Ishikawa (cell line): Measurements from ENCODE around the gene B3GAT1.

Experiments used
- CEBPB ChIP-seq: IDR thresholded peaks from 2 replicates; pipeline ENCODE4 v1.6.1; 2012
- CREB1 ChIP-seq: IDR thresholded peaks from 2 replicates; pipeline ENCODE4 v1.6.1; 2012; ENCODE audit warnings: low read depth
- EGR1 ChIP-seq: IDR thresholded peaks from 2 replicates; pipeline ENCODE4 v1.6.1; 2012
- EP300 ChIP-seq: IDR thresholded peaks from 2 replicates; pipeline ENCODE4 v1.6.1; 2012; ENCODE audit warnings: borderline replicate concordance
- FOXM1 ChIP-seq: IDR thresholded peaks from 2 replicates; pipeline ENCODE4 v1.6.1; 2012; ENCODE audit warnings: low read depth, borderline replicate concordance
- NFIC ChIP-seq: IDR thresholded peaks from 2 replicates; pipeline ENCODE4 v1.6.1; 2012
- RAD21 ChIP-seq: IDR thresholded peaks from 2 replicates; pipeline ENCODE4 v1.6.1; 2012; ENCODE audit warnings: low read depth
- TAF1 ChIP-seq: IDR thresholded peaks from 2 replicates; pipeline ENCODE4 v1.6.1; 2012; ENCODE audit warnings: low read depth, mild to moderate bottlenecking
- TCF12 ChIP-seq: IDR thresholded peaks from 2 replicates; pipeline ENCODE4 v1.6.1; 2012; ENCODE audit warnings: low read depth
- TEAD4 ChIP-seq: IDR thresholded peaks from 2 replicates; pipeline ENCODE4 v1.6.1; 2012
- USF1 ChIP-seq: IDR thresholded peaks from 2 replicates; pipeline ENCODE4 v1.6.1; 2012
- YY1 ChIP-seq: IDR thresholded peaks from 2 replicates; pipeline ENCODE4 v1.6.1; 2012; ENCODE audit warnings: low read depth
- ZBTB7A ChIP-seq: IDR thresholded peaks from 2 replicates; pipeline ENCODE4 v1.6.1; 2012; ENCODE audit warnings: low read depth
- TF ChIP-seq, protein P1 (sequence below): IDR thresholded peaks from 2 replicates; pipeline ENCODE4 v1.6.1; 2012
- TF ChIP-seq, protein P2 (sequence below): IDR thresholded peaks from 2 replicates; pipeline ENCODE4 v1.6.1; 2012; ENCODE audit warnings: low read depth, mild to moderate bottlenecking

Gene B3GAT1

DNA sequence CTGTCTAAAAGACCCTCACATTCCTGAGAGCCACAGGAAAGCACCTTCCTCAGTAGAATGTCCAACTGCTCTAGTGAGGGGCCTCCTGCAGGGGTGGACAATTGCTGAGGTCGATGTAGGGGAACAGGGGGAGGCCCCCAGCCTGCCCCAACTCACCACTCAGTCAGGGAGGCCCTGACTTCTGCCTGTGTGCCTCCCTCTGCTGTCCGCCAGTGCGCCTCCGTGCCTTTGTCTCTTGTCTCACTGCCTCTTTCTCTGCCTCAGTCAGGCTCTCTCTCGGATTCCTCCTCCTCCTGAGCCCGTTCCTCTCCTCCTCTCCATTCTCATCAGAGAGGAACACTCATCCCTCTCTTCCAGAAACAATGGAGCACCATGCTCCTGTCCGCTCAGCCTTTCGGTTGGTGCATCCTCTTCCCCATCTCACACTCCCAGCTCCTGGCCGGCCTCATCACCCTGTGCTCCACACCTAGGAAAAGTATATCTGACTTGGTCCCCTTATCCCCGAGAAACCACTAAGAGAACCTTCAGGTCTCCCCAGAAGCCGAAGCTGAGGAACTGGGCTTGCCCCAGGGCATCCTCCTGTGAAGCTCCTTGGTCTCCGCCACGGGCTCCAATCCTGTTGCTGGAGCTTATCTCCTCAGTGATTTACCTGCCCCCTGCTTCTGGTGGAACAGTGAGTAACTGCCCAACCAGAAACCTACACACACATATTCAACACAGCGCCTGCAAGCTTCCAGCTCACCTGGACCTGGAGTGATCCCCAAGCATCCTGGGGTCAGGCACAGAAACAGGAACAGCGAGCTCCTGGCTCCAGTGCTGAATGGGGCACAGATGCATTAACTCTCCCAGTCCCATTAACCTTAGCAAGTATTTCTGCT is 2.3 kb downstream of the B3GAT1 start:
- TF ChIP-seq NFIC, result no peak
- TF ChIP-seq FOXM1, result no peak
- TF ChIP-seq EGR1, result no peak
- TF ChIP-seq EP300, result no peak

GRCh38 chr11:134407923-134408322 is 4.1 kb downstream of the B3GAT1 start:
- TF ChIP-seq FOXM1 (no peak), RAD21 (no peak), ZBTB7A (no peak), TEAD4 (no peak), USF1 (no peak), CREB1 (no peak), NFIC (no peak), CEBPB (no peak), EGR1 (no peak), TAF1 (no peak), EP300 (no peak), YY1 (no peak), TCF12 (no peak)
- TF ChIP-seq, protein P1, sequence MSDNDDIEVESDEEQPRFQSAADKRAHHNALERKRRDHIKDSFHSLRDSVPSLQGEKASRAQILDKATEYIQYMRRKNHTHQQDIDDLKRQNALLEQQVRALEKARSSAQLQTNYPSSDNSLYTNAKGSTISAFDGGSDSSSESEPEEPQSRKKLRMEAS, result no peak
- TF ChIP-seq, protein P2, sequence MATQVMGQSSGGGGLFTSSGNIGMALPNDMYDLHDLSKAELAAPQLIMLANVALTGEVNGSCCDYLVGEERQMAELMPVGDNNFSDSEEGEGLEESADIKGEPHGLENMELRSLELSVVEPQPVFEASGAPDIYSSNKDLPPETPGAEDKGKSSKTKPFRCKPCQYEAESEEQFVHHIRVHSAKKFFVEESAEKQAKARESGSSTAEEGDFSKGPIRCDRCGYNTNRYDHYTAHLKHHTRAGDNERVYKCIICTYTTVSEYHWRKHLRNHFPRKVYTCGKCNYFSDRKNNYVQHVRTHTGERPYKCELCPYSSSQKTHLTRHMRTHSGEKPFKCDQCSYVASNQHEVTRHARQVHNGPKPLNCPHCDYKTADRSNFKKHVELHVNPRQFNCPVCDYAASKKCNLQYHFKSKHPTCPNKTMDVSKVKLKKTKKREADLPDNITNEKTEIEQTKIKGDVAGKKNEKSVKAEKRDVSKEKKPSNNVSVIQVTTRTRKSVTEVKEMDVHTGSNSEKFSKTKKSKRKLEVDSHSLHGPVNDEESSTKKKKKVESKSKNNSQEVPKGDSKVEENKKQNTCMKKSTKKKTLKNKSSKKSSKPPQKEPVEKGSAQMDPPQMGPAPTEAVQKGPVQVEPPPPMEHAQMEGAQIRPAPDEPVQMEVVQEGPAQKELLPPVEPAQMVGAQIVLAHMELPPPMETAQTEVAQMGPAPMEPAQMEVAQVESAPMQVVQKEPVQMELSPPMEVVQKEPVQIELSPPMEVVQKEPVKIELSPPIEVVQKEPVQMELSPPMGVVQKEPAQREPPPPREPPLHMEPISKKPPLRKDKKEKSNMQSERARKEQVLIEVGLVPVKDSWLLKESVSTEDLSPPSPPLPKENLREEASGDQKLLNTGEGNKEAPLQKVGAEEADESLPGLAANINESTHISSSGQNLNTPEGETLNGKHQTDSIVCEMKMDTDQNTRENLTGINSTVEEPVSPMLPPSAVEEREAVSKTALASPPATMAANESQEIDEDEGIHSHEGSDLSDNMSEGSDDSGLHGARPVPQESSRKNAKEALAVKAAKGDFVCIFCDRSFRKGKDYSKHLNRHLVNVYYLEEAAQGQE, result no peak

DNA sequence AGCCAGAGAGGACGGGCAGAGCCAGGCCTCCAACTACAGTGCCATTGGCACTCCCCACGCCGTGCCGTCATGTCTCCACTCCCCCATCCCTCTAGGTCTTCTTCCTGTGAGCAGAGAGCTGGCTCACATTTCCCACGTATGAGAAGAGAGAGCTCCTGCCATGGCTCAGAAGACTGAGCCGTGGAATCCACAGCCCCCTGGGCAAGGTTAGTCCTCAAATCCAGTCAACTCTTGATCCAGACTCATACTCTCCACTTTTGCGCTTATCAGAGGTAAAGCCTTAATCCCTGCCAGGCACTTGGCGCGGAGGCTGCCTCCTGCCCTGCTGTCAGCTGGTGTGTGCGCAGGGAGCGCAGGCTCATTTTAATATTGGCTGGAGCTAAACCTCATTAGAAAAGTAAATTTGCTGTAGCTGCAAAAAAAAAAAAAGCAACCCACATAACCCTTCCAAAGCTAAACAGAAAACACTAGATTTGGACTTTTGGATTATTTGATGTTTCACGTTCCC is 4.7 kb downstream of the B3GAT1 start:
- TF ChIP-seq EP300 (no peak), TEAD4 (no peak), EGR1 (no peak), TAF1 (no peak), FOXM1 (no peak), YY1 (no peak), RAD21 (no peak), USF1 (no peak), CEBPB (no peak), ZBTB7A (no peak)
- TF ChIP-seq, protein P1, result no peak
- TF ChIP-seq, protein P2, result no peak

GRCh38 chr11:134406264-134407185 is 5.5 kb downstream of the B3GAT1 start:
- no peak for TF ChIP-seq NFIC
- no peak for TF ChIP-seq TAF1
- no peak for TF ChIP-seq FOXM1
- TF ChIP-seq USF1, result no peak
- no peak for TF ChIP-seq TCF12
- no peak for TF ChIP-seq CREB1
- TF ChIP-seq, protein P2, result no peak
- TF ChIP-seq RAD21, result no peak
- TF ChIP-seq TEAD4, result no peak
- no peak for TF ChIP-seq YY1
- no peak for TF ChIP-seq CEBPB
- no peak for TF ChIP-seq EGR1
- TF ChIP-seq EP300, result no peak
- TF ChIP-seq, protein P1, result no peak
- no peak for TF ChIP-seq ZBTB7A
